Measurements from ENCODE around the gene TMEM156.

TMEM156 gene

DNA sequence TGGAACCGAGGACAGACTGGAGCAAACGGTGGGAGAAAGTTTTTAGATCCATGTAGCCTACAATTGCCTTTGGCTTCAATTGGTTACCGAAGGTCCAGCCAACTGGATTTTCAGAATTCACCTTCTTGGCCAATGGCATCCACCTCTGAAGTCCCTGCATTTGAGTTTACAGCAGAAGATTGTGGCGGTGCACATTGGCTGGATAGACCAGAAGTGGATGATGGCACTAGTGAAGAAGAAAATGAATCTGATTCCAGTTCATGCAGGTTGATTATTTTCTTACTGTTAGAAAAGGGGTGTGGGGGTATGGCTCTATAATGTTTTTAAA is 30.5 kb upstream of the TMEM156 start:
- TF ChIP-seq ZFX (IDR thresholded peaks at IDR 0.05; ENCODE audit: borderline replicate concordance), result no peak

DNA sequence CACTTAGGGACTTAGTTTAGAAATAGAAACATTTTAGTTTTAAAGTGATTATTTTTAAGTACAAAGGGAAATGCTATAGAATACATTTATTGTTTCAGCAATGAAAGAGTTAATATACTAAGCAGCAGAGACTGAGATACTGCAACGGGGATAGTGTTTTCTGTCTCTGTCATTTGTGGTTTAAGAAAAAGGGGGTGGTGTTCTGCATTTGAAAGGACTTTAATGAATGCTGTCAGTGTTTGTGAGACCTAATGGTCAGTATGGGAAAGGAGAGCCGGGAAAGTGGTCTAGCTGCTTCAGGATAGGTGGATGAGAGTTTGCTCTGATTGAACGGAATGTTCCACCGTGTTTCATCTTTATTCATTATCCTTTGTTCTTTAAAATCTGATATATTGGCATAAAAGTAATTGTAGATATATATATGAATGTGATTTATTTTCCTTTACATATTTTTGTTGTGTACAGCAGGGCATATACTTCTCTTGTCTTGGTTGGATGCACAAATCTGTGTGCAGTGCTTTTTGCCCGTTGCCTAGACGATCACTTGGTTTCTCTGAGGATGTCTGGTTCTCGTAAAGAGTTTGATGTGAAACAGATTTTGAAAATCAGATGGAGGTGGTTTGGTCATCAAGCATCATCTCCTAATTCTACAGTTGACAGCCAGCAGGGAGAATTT is 30.0 kb upstream of the TMEM156 start, which contains the start of gene KLHL5:
Gene KLHL5, plus strand, starts transcription at position 139 of the 676 bp plus-strand sequence. Its CDS starts 421 bp downstream, at position 560.
- no peak for TF ChIP-seq ZFX (IDR thresholded peaks at IDR 0.05; ENCODE audit: borderline replicate concordance)
- TF ChIP-seq, protein P1, sequence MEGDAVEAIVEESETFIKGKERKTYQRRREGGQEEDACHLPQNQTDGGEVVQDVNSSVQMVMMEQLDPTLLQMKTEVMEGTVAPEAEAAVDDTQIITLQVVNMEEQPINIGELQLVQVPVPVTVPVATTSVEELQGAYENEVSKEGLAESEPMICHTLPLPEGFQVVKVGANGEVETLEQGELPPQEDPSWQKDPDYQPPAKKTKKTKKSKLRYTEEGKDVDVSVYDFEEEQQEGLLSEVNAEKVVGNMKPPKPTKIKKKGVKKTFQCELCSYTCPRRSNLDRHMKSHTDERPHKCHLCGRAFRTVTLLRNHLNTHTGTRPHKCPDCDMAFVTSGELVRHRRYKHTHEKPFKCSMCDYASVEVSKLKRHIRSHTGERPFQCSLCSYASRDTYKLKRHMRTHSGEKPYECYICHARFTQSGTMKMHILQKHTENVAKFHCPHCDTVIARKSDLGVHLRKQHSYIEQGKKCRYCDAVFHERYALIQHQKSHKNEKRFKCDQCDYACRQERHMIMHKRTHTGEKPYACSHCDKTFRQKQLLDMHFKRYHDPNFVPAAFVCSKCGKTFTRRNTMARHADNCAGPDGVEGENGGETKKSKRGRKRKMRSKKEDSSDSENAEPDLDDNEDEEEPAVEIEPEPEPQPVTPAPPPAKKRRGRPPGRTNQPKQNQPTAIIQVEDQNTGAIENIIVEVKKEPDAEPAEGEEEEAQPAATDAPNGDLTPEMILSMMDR (IDR thresholded peaks at IDR 0.05), result no peak
- no peak within 1 kb of the TSS for H3K27ac ChIP-seq

More for the DNA sequence above, 30.5 kb upstream of the TMEM156 start:
- H3K27ac ChIP-seq, result no peak overlapping the region

DNA sequence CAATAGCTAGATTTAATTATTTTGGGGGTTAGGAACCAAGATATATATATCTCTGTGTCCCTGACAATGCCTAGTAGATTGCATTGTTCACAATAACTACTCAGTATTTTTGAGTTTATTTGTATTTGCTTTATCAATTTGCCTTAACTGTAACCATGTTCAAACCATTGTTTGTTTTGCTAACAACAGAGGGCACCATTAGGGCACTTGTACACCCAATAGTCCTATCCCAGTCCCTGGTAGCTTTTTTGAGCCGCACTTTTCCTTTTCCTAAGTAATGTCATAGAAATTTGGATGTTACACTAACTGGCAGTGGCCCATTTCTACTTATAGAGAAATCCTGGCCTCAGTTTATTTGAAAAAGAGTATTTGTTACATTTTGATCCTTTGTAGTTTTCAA is 29.2 kb upstream of the TMEM156 start:
- H3K27ac ChIP-seq, result no peak overlapping the region
- TF ChIP-seq, protein P1 (IDR thresholded peaks at IDR 0.05), result no peak
- no peak for TF ChIP-seq ZFX (IDR thresholded peaks at IDR 0.05; ENCODE audit: borderline replicate concordance)

DNA sequence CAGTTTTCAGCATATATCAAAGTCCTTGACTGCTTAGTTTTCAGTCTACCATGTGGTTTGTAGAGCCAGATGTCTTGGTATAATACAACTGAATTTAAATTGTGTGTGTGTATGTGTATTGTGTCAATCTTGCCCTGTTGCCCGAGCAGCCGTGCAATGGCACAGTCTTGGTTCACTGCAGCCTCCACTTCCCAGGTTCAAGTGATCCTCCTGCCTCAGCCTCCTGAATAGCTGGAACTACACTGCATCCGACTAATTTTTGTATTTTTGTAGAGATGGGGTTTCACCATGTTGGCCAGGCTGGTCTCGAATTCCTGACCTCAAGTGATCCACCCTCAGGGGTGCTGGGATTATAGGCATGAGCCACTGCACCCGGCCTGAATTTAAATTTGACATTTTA is 23.8 kb upstream of the TMEM156 start:
- TF ChIP-seq ZFX (IDR thresholded peaks at IDR 0.05; ENCODE audit: borderline replicate concordance), result no peak
- TF ChIP-seq, protein P1 (IDR thresholded peaks at IDR 0.05), result no peak
- no peak overlapping the region for H3K27ac ChIP-seq

DNA sequence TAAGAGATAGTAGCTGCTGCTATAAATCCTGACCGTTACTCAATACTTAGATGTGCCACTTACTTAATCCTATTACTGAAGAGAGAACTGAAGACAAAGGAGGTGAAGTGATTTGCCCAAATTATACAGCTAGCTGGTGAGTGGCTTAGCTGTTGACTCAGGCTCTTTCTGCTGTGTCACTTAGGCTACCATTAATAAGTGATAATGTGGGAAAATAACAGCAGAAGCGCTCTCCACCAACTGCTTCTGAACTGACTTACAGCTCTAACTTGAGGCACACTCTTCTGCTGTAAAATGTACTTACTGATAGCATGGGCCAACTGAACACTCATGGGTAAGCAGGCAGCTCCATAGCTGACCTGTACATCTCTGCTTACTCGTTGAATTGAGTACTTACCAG is 22.3 kb upstream of the TMEM156 start:
- H3K27ac ChIP-seq, result no peak overlapping the region

DNA sequence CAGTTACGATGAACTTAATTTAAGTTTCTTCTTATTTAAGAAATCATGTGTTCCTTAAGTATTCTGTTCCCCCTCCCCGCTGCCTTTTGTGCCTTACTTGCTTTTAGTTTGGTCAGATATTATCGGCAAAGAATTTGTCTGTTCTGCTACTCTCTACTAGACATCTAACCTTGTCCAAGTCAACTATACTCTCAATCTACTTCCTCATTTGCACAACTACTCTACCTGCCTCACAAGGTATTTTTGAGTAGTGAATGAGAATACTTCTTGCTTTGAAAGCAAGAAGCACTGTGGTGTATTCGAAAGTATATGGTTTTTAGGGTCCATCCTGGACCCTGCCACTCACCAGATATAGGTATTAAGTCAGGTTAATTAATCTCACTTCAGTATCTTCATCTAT is 21.8 kb upstream of the TMEM156 start:
- no peak for TF ChIP-seq ZFX (IDR thresholded peaks at IDR 0.05; ENCODE audit: borderline replicate concordance)
- TF ChIP-seq, protein P1 (IDR thresholded peaks at IDR 0.05), result no peak
- H3K27ac ChIP-seq, result no peak overlapping the region

More for the DNA sequence above, 22.3 kb upstream of the TMEM156 start:
- TF ChIP-seq, protein P1 (IDR thresholded peaks at IDR 0.05), result no peak
- no peak for TF ChIP-seq ZFX (IDR thresholded peaks at IDR 0.05; ENCODE audit: borderline replicate concordance)

DNA sequence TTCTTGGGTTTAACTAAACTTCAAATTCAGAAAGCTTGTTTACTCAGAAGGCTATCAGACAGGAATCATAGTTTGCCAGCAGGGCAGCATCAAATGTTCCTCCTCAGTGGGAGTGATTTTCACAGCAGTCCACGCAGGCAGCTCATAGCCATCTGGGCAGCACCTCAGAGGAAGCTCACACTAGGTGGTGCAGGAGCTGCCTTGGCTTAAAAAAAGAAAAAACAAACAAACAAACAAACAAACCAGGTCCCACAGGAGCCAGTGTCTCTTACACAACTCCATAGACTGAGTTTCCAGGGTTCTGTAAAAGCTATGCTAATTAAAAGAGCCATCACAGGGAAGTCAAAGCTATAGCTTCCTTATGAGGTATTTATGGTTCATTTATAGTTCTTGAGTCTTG is 19.3 kb upstream of the TMEM156 start:
- H3K27ac ChIP-seq, result no peak overlapping the region
- no peak for TF ChIP-seq ZFX (IDR thresholded peaks at IDR 0.05; ENCODE audit: borderline replicate concordance)
- TF ChIP-seq, protein P1 (IDR thresholded peaks at IDR 0.05), result no peak

DNA sequence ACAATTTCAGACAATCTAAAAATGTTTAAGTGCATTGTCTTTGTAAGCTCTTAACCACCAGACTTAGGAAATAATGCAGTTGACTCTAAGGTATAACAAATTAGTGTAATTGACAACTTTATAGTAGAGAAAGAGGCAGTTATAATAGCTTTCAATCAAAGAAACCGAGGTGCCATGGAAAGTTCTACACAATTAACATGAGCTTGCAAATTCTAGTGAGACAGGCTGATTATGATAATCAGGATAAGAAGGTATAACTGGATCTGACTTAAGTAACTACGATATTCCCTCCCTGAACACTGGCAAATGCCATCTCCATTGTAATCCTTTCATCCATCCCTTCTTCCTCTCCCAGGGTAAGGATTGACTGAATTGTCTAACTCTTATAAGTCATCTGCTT is 18.4 kb upstream of the TMEM156 start:
- no peak overlapping the region for H3K27ac ChIP-seq
- TF ChIP-seq, protein P1 (IDR thresholded peaks at IDR 0.05), result no peak
- TF ChIP-seq ZFX (IDR thresholded peaks at IDR 0.05; ENCODE audit: borderline replicate concordance), result no peak
